CD4-positive, alpha-beta T cell (primary cell): Measurements from ENCODE around the gene KCNN1. TPM values are rescaled to one million over a fixed set of nuclear protein-coding genes. Genes with fewer than 3 reads are reported as not detected.

Experiments
- ATAC-seq: fragments of 200-7000 bp; cut with Tn5 transposase; one replicate; pipeline ENCODE4 v1.10.0; 2022; ENCODE audit warnings: mild to moderate bottlenecking; ENCODE audit not compliant: poor library complexity
- CTCF ChIA-PET: fragments of 350-600 bp; sonication (Branson Sonifier 250); formaldehyde crosslinking; loops from one replicate; lab custom pipeline; 2021; ENCODE audit warnings: antibody characterized with exemption, inconsistent platforms; lab: Charles Lee
- POLR2A ChIA-PET: fragments of 350-600 bp; sonication (Branson Sonifier 250); formaldehyde crosslinking; loops from one replicate; lab custom pipeline; 2021; ENCODE audit warnings: antibody characterized with exemption, inconsistent platforms; lab: Charles Lee
- DNase-seq, 14 experiments: peaks; one replicate each; pipeline ENCODE4 v3.0.0-alpha.2; 2013 to 2020; ENCODE audit warnings: mixed read lengths in 2 of 14
- H3K27ac ChIP-seq, 2 donors: one replicate each; pipeline versions ENCODE4 v1.5.1 to v1.7.0; 2013; ENCODE audit warnings: low read length in 2 of 2, low read depth in 1 of 2, mild to moderate bottlenecking in 1 of 2
- H3K27me3 ChIP-seq, 2 experiments: 1 replicate in 1 of 2; 2 replicates in 1 of 2; pipeline versions ENCODE4 v1.6.1 to v1.7.0; 2013; ENCODE audit warnings: low read length in 2 of 2, control low read depth in 1 of 2, mild to moderate bottlenecking in 1 of 2, moderate library complexity in 1 of 2; ENCODE audit not compliant: insufficient read depth in 2 of 2, control insufficient read depth in 1 of 2
- H3K36me3 ChIP-seq: one replicate; pipeline ENCODE4 v1.6.1; 2013; ENCODE audit warnings: low read length, control low read depth; ENCODE audit not compliant: insufficient read depth
- H3K4me1 ChIP-seq: one replicate; pipeline ENCODE4 v1.6.1; 2013; ENCODE audit warnings: low read length, control low read depth; ENCODE audit not compliant: insufficient read depth
- H3K4me3 ChIP-seq: one replicate; pipeline ENCODE4 v1.5.1; 2013; ENCODE audit warnings: mild to moderate bottlenecking, low read length, moderate library complexity
- H3K9me3 ChIP-seq, 2 experiments: 1 replicate in 1 of 2; 2 replicates in 1 of 2; pipeline versions ENCODE4 v1.6.1 to v1.7.0; 2013; ENCODE audit warnings: low read length in 2 of 2, mild to moderate bottlenecking in 2 of 2, control low read depth in 1 of 2, moderate library complexity in 1 of 2; ENCODE audit not compliant: control insufficient read depth in 1 of 2, insufficient read depth in 1 of 2
- H3K27ac Mint-ChIP-seq: one replicate; pipeline ENCODE4 v1.8.0; 2020; ENCODE audit warnings: mixed read lengths
- H3K27me3 Mint-ChIP-seq: one replicate; pipeline ENCODE4 v1.8.0; 2021; ENCODE audit warnings: mixed read lengths
- H3K36me3 Mint-ChIP-seq: one replicate; pipeline ENCODE4 v1.8.0; 2021; ENCODE audit warnings: low read depth, mixed read lengths
- H3K4me1 Mint-ChIP-seq: one replicate; pipeline ENCODE4 v1.8.0; 2021; ENCODE audit warnings: low read depth, mixed read lengths
- H3K4me3 Mint-ChIP-seq: one replicate; pipeline ENCODE4 v1.8.0; 2020; ENCODE audit warnings: mild to moderate bottlenecking, mixed read lengths
- H3K9me3 Mint-ChIP-seq: one replicate; pipeline ENCODE4 v1.8.0; 2020; ENCODE audit warnings: mixed read lengths
- intact Hi-C, 2 experiments: fragments of 100-400 bp; cut with DNase I in 1 of 2; cut with micrococcal nuclease in 1 of 2; formaldehyde crosslinking; loops; one replicate each; pipeline versions ENCODE4 v1.15.1 to v1.9.0; 2023 to 2025; cut with DNase I, micrococcal nuclease
- total RNA-seq, 174 experiments: library from RNA in 2 of 174; stranded (reverse) in 2 of 174; gene quantifications; one replicate each; pipeline ENCODE4 v1.2.3 and lab custom pipeline; 2021 to 2026
- TF ChIP-seq, protein P1 (sequence below): fragments of 200-600 bp; IDR thresholded peaks from one replicate; pipeline ENCODE4 v1.8.0; 2022; ENCODE audit warnings: antibody characterized with exemption, mild to moderate bottlenecking

KCNN1 gene
- total RNA-seq, 2 experiments from 2014 or later = not detected

GRCh38 chr19:18041054-18041453 is 74.1 kb downstream of the KCNN1 start:
- H3K4me1 Mint-ChIP-seq = peaks cover 25% of the 10 kb centered on the region
- ATAC-seq = no peak
- H3K4me3 Mint-ChIP-seq = peak overlapping the region; percentile 4
- H3K27ac Mint-ChIP-seq = no peak overlapping the region
- Histone ChIP-seq H3K27me3 (no peaks in the 10 kb centered on the region), H3K36me3 (no peaks in the 10 kb centered on the region), H3K27ac (no peak overlapping the region), H3K4me3 (no peak overlapping the region), H3K4me1 (peaks cover 31% of the 10 kb centered on the region), H3K9me3 (no peaks in the 10 kb centered on the region)
- DNase-seq = no peak
- no peaks in the 10 kb centered on the region for H3K9me3 Mint-ChIP-seq
- H3K27me3 Mint-ChIP-seq = no peaks in the 10 kb centered on the region
- intact Hi-C loops = no loop called here
- CTCF ChIA-PET = no interaction called here
- TF ChIP-seq, protein P1, sequence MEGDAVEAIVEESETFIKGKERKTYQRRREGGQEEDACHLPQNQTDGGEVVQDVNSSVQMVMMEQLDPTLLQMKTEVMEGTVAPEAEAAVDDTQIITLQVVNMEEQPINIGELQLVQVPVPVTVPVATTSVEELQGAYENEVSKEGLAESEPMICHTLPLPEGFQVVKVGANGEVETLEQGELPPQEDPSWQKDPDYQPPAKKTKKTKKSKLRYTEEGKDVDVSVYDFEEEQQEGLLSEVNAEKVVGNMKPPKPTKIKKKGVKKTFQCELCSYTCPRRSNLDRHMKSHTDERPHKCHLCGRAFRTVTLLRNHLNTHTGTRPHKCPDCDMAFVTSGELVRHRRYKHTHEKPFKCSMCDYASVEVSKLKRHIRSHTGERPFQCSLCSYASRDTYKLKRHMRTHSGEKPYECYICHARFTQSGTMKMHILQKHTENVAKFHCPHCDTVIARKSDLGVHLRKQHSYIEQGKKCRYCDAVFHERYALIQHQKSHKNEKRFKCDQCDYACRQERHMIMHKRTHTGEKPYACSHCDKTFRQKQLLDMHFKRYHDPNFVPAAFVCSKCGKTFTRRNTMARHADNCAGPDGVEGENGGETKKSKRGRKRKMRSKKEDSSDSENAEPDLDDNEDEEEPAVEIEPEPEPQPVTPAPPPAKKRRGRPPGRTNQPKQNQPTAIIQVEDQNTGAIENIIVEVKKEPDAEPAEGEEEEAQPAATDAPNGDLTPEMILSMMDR = no peak
- POLR2A ChIA-PET = interaction anchor here (1.6 kb wide), 1 partner anchor 17 kb away, joined by 5 read pairs; no protein-coding TSS in a partner anchor
- no peaks in the 10 kb centered on the region for H3K36me3 Mint-ChIP-seq

GRCh38 chr19:18043676-18044075 is 76.8 kb downstream of the KCNN1 start:
- intact Hi-C loops = loop anchor here in 1 of 2 experiments (2.0 kb wide), 1 partner anchor 21 kb away; no protein-coding TSS in a partner anchor
- Histone ChIP-seq H3K27me3 (no peaks in the 10 kb centered on the region), H3K36me3 (no peaks in the 10 kb centered on the region), H3K27ac (peak overlapping the region in 1 of 2 donors; percentile 67), H3K4me3 (no peak overlapping the region), H3K4me1 (peaks cover 34% of the 10 kb centered on the region), H3K9me3 (no peaks in the 10 kb centered on the region)
- no peaks in the 10 kb centered on the region for H3K27me3 Mint-ChIP-seq
- ChIA-PET CTCF (interaction anchor here (2.0 kb wide), 1 partner anchor 105 kb away, joined by 5 read pairs; no protein-coding TSS in a partner anchor), POLR2A (interaction anchor here (1.7 to 2.0 kb wide), 4 partner anchors 20 to 43 kb away, joined by 5 to 35 read pairs (median 22); partner anchors contain the start of gene ARRDC2)
- peak overlapping the region; percentile 92 for H3K27ac Mint-ChIP-seq
- peaks cover 35% of the 10 kb centered on the region for H3K4me1 Mint-ChIP-seq
- DNase-seq (no peak), ATAC-seq (no peak)
- H3K4me3 Mint-ChIP-seq = peak overlapping the region; percentile 79
- TF ChIP-seq, protein P1 = no peak
- no peaks in the 10 kb centered on the region for H3K36me3 Mint-ChIP-seq
- H3K9me3 Mint-ChIP-seq = no peaks in the 10 kb centered on the region

DNA sequence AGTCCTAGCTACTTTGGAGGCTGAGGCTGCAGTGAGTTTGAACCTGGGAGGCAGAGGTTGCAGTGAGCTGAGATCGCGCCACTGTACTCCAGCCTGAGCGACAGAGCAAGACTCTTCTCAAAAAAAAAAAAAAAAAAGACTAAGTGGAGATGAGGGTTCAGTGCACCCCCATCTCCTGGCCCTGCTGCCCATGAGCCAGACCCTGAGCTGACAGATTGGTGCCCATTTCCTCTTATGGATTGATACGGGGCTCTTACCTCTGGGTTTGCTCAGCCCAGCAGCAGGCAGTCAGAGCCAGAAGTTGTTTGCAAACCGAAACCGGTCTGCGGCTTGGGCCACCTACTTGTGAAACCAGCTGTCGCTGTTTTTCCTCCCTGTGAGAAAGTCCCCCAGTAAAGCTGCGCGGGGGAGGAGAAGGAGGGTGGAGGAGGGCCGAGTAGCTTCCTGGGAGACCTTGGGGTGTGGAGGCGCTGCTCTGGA is 78.0 kb downstream of the KCNN1 start:
- DNase-seq (peak; percentile 68 to 95 (median 79)), ATAC-seq (peak; percentile 95)
- Mint-ChIP-seq H3K36me3 (no peaks in the 10 kb centered on the region), H3K27me3 (no peaks in the 10 kb centered on the region), H3K4me3 (peak overlapping the region; percentile 79), H3K9me3 (no peaks in the 10 kb centered on the region), H3K4me1 (peaks cover 36% of the 10 kb centered on the region), H3K27ac (peak overlapping the region; percentile 92)
- Histone ChIP-seq H3K9me3 (no peaks in the 10 kb centered on the region), H3K27ac (peak overlapping the region; percentile 56 to 67), H3K27me3 (no peaks in the 10 kb centered on the region), H3K4me3 (peak overlapping the region; percentile 53), H3K36me3 (no peaks in the 10 kb centered on the region), H3K4me1 (peaks cover 34% of the 10 kb centered on the region)
- TF ChIP-seq, protein P1 = no peak
- intact Hi-C loops = loop anchor here in 1 of 2 experiments (2.0 kb wide), 1 partner anchor 22 kb away; no protein-coding TSS in a partner anchor
- ChIA-PET POLR2A (interaction anchor here (0.6 to 2.0 kb wide), 25 partner anchors 8 to 185 kb away, joined by 3 to 35 read pairs (median 6); partner anchors contain the start of genes ARRDC2, IL12RB1, MAST3 and RPL18A), CTCF (interaction anchor here (0.7 to 2.0 kb wide), 10 partner anchors 13 to 185 kb away, joined by 3 to 12 read pairs (median 4); partner anchors contain the start of genes ARRDC2 and RPL18A)
